Kidney (tissue), 14 donors: ENCODE data around the gene KPNB1. TPM values are rescaled to one million over a fixed set of nuclear protein-coding genes. Genes with fewer than 3 reads are reported as not detected.

Experiments
- DNase-seq, 5 donors: peaks; one replicate each; pipeline ENCODE4 v3.0.0-alpha.2; 2013 to 2020
- FAIRE-seq: peaks from 2 replicates; lab custom pipeline; 2012; peaks lifted over from hg19 to GRCh38; lab: Jason Lieb, UNC
- H3K27ac ChIP-seq, 2 donors: one replicate each; pipeline ENCODE4 v1.7.0; 2013; ENCODE audit warnings: low read depth in 2 of 2, low read length in 2 of 2, inconsistent platforms in 1 of 2
- H3K27me3 ChIP-seq: one replicate; pipeline ENCODE4 v1.7.1; 2013; ENCODE audit warnings: low read length, inconsistent platforms; ENCODE audit not compliant: control insufficient read depth, insufficient read depth
- H3K36me3 ChIP-seq, 3 donors: one replicate each; pipeline versions ENCODE4 v1.7.0 to v1.7.1; 2013; ENCODE audit warnings: low read length in 3 of 3, control low read depth in 1 of 3, inconsistent platforms in 1 of 3; ENCODE audit not compliant: insufficient read depth in 3 of 3, control insufficient read depth in 2 of 3
- H3K4me1 ChIP-seq, 3 donors: one replicate each; pipeline versions ENCODE4 v1.7.0 to v1.7.1; 2013; ENCODE audit warnings: low read length in 3 of 3, inconsistent platforms in 1 of 3, low read depth in 1 of 3; ENCODE audit not compliant: control insufficient read depth in 2 of 3, insufficient read depth in 2 of 3
- H3K4me3 ChIP-seq, 3 donors: one replicate each; pipeline versions ENCODE4 v1.7.0 to v1.8.1; 2013; ENCODE audit warnings: low read length in 3 of 3, control low read depth in 1 of 3, inconsistent platforms in 1 of 3
- H3K9ac ChIP-seq, 3 donors: one replicate each; pipeline versions ENCODE4 v1.7.0 to v1.7.1; 2013; ENCODE audit warnings: low read length in 3 of 3, control low read depth in 1 of 3, inconsistent platforms in 1 of 3
- H3K9me3 ChIP-seq, 3 donors: one replicate each; pipeline versions ENCODE4 v1.7.0 to v1.7.1; 2013; ENCODE audit warnings: low read length in 3 of 3, control low read depth in 1 of 3, inconsistent platforms in 1 of 3; ENCODE audit not compliant: control insufficient read depth in 2 of 3, insufficient read depth in 1 of 3
- CTCF ChIP-seq: IDR thresholded peaks from 3 replicates; pipeline ENCODE4 v1.5.1; 2012; ENCODE audit warnings: mild to moderate bottlenecking, moderate library complexity, borderline replicate concordance; ENCODE audit not compliant: insufficient read depth; ENCODE audit errors: extremely low read depth
- intact Hi-C: fragments of 100-400 bp; cut with DNase I; formaldehyde crosslinking; loops from one replicate; pipeline ENCODE4 v1.11.1; 2022
- polyA plus RNA-seq: library from polyadenylated mRNA; stranded (reverse); fragments of 350-450 nt; fragmentation: Illumina TruSeq; extraction: RNeasy Lipid Tissue Mini Kit (QIAGEN cat#74804); gene quantifications from one replicate; pipeline ENCODE4 v1.2.3, GENCODE V29; 2014; ENCODE audit warnings: low read depth, low replicate concordance; ENCODE audit not compliant: insufficient read depth
- total RNA-seq: library from RNA; stranded (reverse); fragmentation: NEBNext Ultra II Directional; extraction: Animal tissue kit (Norgen Biotek cat#: 25700); gene quantifications from one replicate; pipeline ENCODE4 v1.2.1, GENCODE V29; 2021
- donor health status: control.
- donor health status: control.
- donor health status: control.
- donor health status: control.
- donor health status: control.
- donor health status: DM: yes; HTN: yes; CAD: no.
- donor health status: Normal renal cell carcinoma (clear cell type).

The KPNB1 gene
- total and polyA plus RNA-seq, 2 donors from 2014 or later, result 49.1 to 220 TPM

DNA sequence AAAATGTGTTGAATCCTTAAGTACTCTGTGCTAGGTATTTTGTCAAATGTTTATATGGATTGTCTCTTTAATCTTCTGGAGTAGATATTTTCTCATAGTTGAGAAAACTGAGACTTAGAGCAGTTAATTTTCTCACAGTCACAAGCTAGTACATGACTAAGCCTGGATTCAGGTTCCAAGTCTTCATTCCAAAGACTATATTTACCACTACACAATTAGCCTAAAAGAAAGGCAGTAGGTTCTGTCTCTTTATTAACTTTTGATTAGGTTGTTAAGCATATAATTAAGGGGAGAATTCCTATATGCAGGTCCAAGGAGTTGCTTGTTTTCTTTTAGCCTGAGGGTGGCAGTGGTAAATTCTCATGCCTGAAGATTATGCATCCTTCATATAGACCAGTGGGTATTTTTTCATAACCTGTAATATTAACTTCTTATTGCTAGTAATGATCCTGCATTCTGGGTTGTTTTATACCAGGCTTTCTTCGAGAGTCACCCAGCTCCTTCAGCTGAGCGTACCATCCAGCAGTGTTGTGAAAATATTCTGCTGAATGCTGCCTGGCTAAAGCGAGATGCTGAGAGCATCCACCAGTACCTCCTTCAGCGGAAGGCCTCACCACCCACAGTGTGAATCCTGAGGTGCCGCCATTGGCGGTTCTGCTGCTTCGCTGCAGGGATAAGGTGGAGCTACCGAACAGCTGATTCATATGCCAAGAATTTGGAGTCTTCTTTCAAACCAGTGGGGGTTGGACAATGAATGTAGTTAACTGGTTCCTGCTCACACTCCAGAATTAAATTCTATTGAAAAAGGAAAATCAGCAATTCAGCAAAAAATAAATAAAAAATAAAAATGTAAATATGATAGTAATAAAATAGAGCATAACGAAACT, 28.2 kb upstream of the KPNB1 start:
- peak overlapping the region in 1 of 2 donors; percentile 1 for H3K27ac ChIP-seq

DNA sequence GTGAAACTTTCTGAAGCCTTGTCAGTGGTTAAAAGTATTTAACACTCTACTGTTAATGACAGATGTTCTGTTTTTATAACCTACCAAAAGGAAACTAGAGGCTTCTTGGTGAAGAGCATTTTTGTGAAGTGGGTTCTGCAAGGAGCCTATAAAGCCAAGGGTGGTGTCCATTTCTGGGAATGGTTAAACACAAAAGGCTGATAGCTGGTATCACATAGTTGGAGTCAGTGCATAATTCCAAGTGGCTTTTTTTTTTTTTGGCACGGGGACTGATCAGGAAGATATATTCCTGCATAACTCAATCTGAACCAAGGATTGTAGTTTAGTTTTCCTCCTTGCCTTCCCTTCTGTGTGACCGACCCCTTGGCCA, 27.6 kb upstream of the KPNB1 start:
- Histone ChIP-seq H3K4me1 (peaks cover 0 to 3% (median 0%) of the 10 kb centered on the region in 3 donors), H3K36me3 (peaks cover 5 to 29% (median 24%) of the 10 kb centered on the region in 3 donors), H3K27me3 (no peaks in the 10 kb centered on the region), H3K9me3 (no peaks in the 10 kb centered on the region), H3K4me3 (no peak overlapping the region), H3K9ac (no peak overlapping the region), H3K27ac (no peak overlapping the region)
- intact Hi-C loops, result no loop called here
- DNase-seq (no peak), FAIRE-seq (no peak)
- TF ChIP-seq CTCF, result no peak

More for the DNA sequence above, 28.2 kb upstream of the KPNB1 start:
- Histone ChIP-seq H3K9me3 (no peaks in the 10 kb centered on the region), H3K4me1 (peaks cover 0 to 3% (median 0%) of the 10 kb centered on the region in 3 donors), H3K27me3 (no peaks in the 10 kb centered on the region), H3K4me3 (no peak overlapping the region), H3K36me3 (peaks cover 5 to 29% (median 24%) of the 10 kb centered on the region in 3 donors), H3K9ac (no peak overlapping the region)
- no peak for TF ChIP-seq CTCF
- intact Hi-C loops, result no loop called here
- no peak for FAIRE-seq
- DNase-seq, result peak in 1 of 5 donors; percentile 77

DNA sequence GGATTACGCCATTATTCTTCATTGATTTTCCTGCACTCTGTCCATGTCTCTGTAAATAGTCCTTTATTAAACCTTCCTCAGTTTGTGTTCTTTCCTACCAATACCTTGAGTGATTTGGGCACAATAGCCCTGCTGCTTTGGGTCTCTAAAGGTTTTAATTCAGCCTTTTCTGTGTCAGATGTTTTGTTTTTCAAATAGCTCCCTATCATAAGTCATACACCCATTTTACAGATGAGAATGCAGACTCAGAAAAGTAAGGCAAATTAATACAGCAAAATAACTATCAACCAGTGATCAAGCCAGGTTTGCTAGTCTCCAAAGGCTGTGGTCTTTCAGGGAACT, 25.0 kb upstream of the KPNB1 start:
- Histone ChIP-seq H3K9me3 (no peaks in the 10 kb centered on the region), H3K4me1 (peaks cover 0 to 3% (median 0%) of the 10 kb centered on the region in 3 donors), H3K27me3 (no peaks in the 10 kb centered on the region), H3K36me3 (peaks cover 0 to 13% (median 12%) of the 10 kb centered on the region in 3 donors), H3K9ac (no peak overlapping the region), H3K4me3 (no peak overlapping the region), H3K27ac (no peak overlapping the region)
- DNase-seq (no peak), FAIRE-seq (no peak)
- intact Hi-C loops, result no loop called here
- TF ChIP-seq CTCF, result no peak
